GM12891 (cell line): ENCODE measurements around the gene CYBRD1.

Experiments used
- PAX5 ChIP-seq: IDR thresholded peaks from 2 replicates; pipeline ENCODE4 v1.6.1; 2011; ENCODE audit warnings: low read length, moderate library complexity, mild to moderate bottlenecking; ENCODE audit not compliant: insufficient read depth, severe bottlenecking
- POLR2A ChIP-seq: IDR thresholded peaks from 2 replicates; pipeline ENCODE4 v1.6.1; 2011; ENCODE audit warnings: low read depth, low read length, control low read depth
- POLR2AphosphoS5 ChIP-seq: IDR thresholded peaks from 2 replicates; pipeline ENCODE4 v1.6.1; 2011; ENCODE audit warnings: low read depth, low read length, control low read depth
- POU2F2 ChIP-seq: IDR thresholded peaks from 2 replicates; pipeline ENCODE4 v1.6.1; 2011; ENCODE audit warnings: low read depth, mild to moderate bottlenecking, control low read depth, low read length, moderate library complexity
- TAF1 ChIP-seq: IDR thresholded peaks from 2 replicates; pipeline ENCODE4 v1.6.1; 2011; ENCODE audit warnings: low read depth, low read length, control low read depth

- no peak for TF ChIP-seq POLR2A
- TF ChIP-seq PAX5: no peak
- TF ChIP-seq POLR2AphosphoS5: no peak
- no peak for TF ChIP-seq TAF1
- TF ChIP-seq POU2F2: no peak
These were observed 31.0 kb upstream of the CYBRD1 start for GRCh38 chr2:171491292-171491691.
